Gastroesophageal sphincter (tissue), 4 donors: ENCODE data around the gene RNASE2. TPM values are rescaled to one million over a fixed set of nuclear protein-coding genes. Genes with fewer than 3 reads are reported as not detected.

Experiments used
- ATAC-seq: fragments of 150-250 bp; one replicate; pipeline ENCODE4 v1.9.1; 2016; ENCODE audit warnings: mild to moderate bottlenecking, moderate library complexity
- H3K27ac ChIP-seq, 4 donors: fragments of 200-600 bp; sonication (generic) in 3 of 4; 1 replicate in 3 of 4; 2 replicates in 1 of 4; pipeline ENCODE4 v1.5.1; 2016 to 2019
- H3K27me3 ChIP-seq: fragments of 200-600 bp; sonication (generic); one replicate; pipeline ENCODE4 v1.5.1; 2019
- H3K36me3 ChIP-seq, 2 donors: fragments of 200-600 bp; sonication (generic); one replicate each; pipeline ENCODE4 v1.5.1; 2019; ENCODE audit warnings: control low read depth in 1 of 2
- H3K4me1 ChIP-seq, 3 donors: fragments of 200-600 bp; sonication (generic); 1 replicate in 2 of 3; 2 replicates in 1 of 3; pipeline ENCODE4 v1.5.1; 2016 to 2019; ENCODE audit warnings: control low read depth in 2 of 3
- H3K4me3 ChIP-seq, 2 donors: fragments of 200-600 bp; sonication (generic); one replicate each; pipeline ENCODE4 v1.5.1; 2019; ENCODE audit warnings: mild to moderate bottlenecking in 1 of 2, moderate library complexity in 1 of 2
- H3K9me3 ChIP-seq, 3 donors: fragments of 200-600 bp; sonication (generic); one replicate each; pipeline ENCODE4 v1.5.1; 2017 to 2019; ENCODE audit warnings: control low read depth in 2 of 3
- CTCF ChIP-seq, 4 experiments: fragments of 200-600 bp in 2 of 4; fragments of 450-650 bp in 2 of 4; sonication (generic) in 1 of 4; IDR thresholded peaks; one replicate each; pipeline ENCODE4 v1.5.1; 2017 to 2019; ENCODE audit warnings: antibody characterized with exemption in 4 of 4, mild to moderate bottlenecking in 2 of 4, moderate library complexity in 2 of 4
- EP300 ChIP-seq: sonication (generic); formaldehyde crosslinking; IDR thresholded peaks from one replicate; pipeline ENCODE4 v1.6.1; 2017; ENCODE audit warnings: antibody characterized with exemption, mild to moderate bottlenecking
- POLR2A ChIP-seq, 2 donors: fragments of 450-650 bp; IDR thresholded peaks; one replicate each; pipeline ENCODE4 v1.6.1; 2017; ENCODE audit warnings: antibody characterized with exemption in 2 of 2, mild to moderate bottlenecking in 2 of 2, moderate library complexity in 1 of 2
- POLR2AphosphoS5 ChIP-seq: sonication (generic); formaldehyde crosslinking; IDR thresholded peaks from one replicate; pipeline ENCODE4 v1.6.1; 2017; ENCODE audit warnings: antibody characterized with exemption
- WGBS, 2 donors: methylation state at CpG; one replicate each; pipeline ENCODE4 v1.1.5; 2018; ENCODE audit warnings: low coverage in 1 of 2; 5-methylcytosine and 5-hydroxymethylcytosine counted together
- total RNA-seq, 4 donors: library from RNA; depleted of rRNA; stranded (reverse); fragments of >200 nt; gene quantifications; one replicate each; pipeline ENCODE4 v1.1.0, GENCODE V29; 2016

Gene RNASE2
- total RNA-seq, 4 donors from 2014 or later: 0.93 to 7.2 (median 1.8) TPM; not detected in 1

DNA sequence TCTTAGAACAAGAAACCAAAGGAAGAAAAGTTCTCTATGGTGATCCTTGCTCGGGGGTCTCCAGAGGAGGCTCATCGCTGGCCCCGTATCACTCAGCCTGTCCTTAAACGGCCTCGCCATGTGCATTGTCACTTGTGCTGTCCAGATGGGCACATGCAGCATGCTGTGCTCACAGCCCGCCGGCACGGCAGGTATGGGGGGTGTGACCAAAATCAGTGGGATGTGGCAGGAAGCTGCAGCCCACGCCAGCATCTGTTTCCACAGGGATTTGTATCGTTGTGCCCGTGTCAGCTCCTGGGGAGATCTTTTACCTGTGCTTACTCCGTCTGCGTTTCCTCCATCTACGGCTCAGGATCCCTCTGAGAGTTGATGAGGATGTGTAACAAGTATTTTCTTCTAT, 41.2 kb downstream of the RNASE2 start:
- 77 to 83% methylated on average over 7 to 10 of the region's 14 CpGs for WGBS, 2 donors

DNA sequence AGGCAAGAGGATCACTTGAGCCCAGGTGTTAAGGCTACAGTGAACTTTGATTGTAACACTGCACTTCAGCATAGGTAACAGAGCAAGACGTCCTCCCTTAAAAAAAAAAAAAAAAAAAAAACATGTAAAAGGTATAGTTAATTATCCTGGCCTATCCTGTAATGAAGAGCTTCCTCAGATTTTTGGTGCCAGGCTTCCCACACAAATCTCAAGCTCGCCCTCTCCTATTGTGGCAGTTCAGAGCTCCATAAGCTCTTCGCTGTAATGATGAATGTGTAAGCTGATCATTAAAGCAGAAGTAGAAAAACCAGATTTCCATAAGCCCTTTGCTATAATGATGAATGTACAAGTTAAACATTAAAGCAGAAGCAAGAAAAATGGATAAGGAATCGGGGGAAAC, 41.8 kb downstream of the RNASE2 start:
- Histone ChIP-seq H3K9me3 (no peaks in the 10 kb centered on the region), H3K27ac (no peak overlapping the region), H3K27me3 (no peaks in the 10 kb centered on the region), H3K36me3 (peaks cover 8 to 57% of the 10 kb centered on the region in 2 donors), H3K4me3 (no peak overlapping the region), H3K4me1 (peaks cover 0 to 5% (median 0%) of the 10 kb centered on the region in 3 donors)
- ATAC-seq: no peak
- no peak for TF ChIP-seq CTCF (IDR thresholded peaks at IDR 0.05)
- TF ChIP-seq POLR2AphosphoS5: no peak
- 44 to 45% methylated on average over 4 of the region's 4 CpGs for WGBS, 2 donors

More for the DNA sequence above, 41.2 kb downstream of the RNASE2 start:
- TF ChIP-seq POLR2A (IDR thresholded peaks at IDR 0.05) (no peak), POLR2AphosphoS5 (no peak), EP300 (no peak), CTCF (IDR thresholded peaks at IDR 0.05) (no peak)
- Histone ChIP-seq H3K4me3 (no peak overlapping the region), H3K36me3 (peaks cover 8 to 61% of the 10 kb centered on the region in 2 donors), H3K27me3 (no peaks in the 10 kb centered on the region), H3K9me3 (no peaks in the 10 kb centered on the region), H3K4me1 (peaks cover 0 to 11% (median 0%) of the 10 kb centered on the region in 3 donors), H3K27ac (no peak overlapping the region)
- no peak for ATAC-seq

GRCh38 chr14:20997564-20997963, 42.3 kb downstream of the RNASE2 start:
- 65 to 79% methylated on average over 6 of the region's 6 CpGs for WGBS, 2 donors

DNA sequence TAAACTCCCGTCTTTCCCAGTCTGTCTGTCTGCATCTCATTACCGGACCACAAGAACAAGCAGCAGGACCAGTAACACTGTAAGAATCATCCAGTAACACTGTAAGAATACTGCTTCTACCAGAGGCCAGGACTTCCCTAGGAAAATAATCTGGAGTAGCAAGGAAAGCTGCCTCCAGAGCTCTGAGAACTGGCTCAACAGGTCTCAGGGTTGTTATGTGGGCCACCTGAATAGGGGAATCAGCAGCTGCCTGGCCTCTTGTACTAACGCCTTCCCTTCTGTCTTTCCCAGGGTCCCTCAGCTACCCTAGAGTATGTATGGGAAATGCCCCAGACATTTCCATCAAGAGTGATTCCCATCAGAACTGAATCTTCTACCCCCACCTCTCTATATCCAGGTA, 42.9 kb downstream of the RNASE2 start:
- Histone ChIP-seq H3K27me3 (no peaks in the 10 kb centered on the region), H3K9me3 (no peaks in the 10 kb centered on the region), H3K27ac (no peak overlapping the region), H3K4me3 (no peak overlapping the region), H3K36me3 (peaks cover 8 to 46% of the 10 kb centered on the region in 2 donors), H3K4me1 (no peaks in the 10 kb centered on the region)
- WGBS, 2 donors: 54 to 80% methylated on average over 1 to 3 of the region's 3 CpGs
- no peak for ATAC-seq
- no peak for TF ChIP-seq CTCF (IDR thresholded peaks at IDR 0.05)
- no peak for TF ChIP-seq POLR2AphosphoS5
- no peak for TF ChIP-seq EP300
- TF ChIP-seq POLR2A (IDR thresholded peaks at IDR 0.05): no peak

More at GRCh38 chr14:20997564-20997963, 42.3 kb downstream of the RNASE2 start:
- TF ChIP-seq POLR2AphosphoS5 (no peak), EP300 (no peak), CTCF (IDR thresholded peaks at IDR 0.05) (no peak), POLR2A (IDR thresholded peaks at IDR 0.05) (no peak)
- peaks cover 0 to under 1% (median 0%) of the 10 kb centered on the region in 3 donors for H3K4me1 ChIP-seq
- H3K4me3 ChIP-seq: no peak overlapping the region
- peaks cover 8 to 52% of the 10 kb centered on the region in 2 donors for H3K36me3 ChIP-seq
- no peak for ATAC-seq
- H3K27me3 ChIP-seq: no peaks in the 10 kb centered on the region
- no peak overlapping the region for H3K27ac ChIP-seq
- no peaks in the 10 kb centered on the region for H3K9me3 ChIP-seq

DNA sequence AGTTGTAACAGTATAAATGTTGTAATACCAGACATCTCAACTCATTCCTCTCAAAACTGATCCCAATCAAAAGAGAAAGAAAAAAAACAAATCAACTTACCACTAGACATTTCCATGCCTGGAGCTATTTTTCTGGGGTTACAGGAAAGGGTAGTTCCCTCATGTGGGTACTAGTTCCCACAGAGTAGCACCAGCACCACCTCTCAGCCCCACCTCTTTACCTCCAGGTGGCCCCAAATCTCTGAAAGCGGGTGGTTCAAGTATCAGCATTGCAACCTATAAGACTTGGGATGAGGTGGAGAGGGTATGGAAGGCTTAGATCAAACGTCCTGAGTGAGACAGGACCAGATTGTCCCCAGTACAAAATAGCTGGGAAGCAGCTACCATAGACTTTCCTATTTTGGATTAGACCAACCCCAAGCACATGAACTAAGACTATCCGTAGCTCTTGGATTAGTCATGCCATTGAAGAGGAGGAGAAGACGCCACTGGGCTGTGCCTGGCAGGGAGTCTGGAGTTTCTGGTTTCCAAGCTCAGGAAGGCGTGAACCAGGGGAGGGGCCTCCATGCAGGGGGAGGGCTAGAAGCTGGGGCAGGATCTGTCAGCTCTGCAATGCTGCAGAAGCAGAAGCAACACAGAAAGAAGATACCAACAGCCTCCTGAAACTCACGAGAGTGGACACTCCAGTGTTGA, 43.5 kb downstream of the RNASE2 start, which contains the start of gene SLC39A2:
Gene SLC39A2, plus strand, starts transcription at position 620 of the 693 bp plus-strand sequence. CDS start 154 bp downstream, outside the sequence.
- no peak for TF ChIP-seq EP300
- TF ChIP-seq CTCF (IDR thresholded peaks at IDR 0.05): no peak
- no peak for TF ChIP-seq POLR2A (IDR thresholded peaks at IDR 0.05)
- TF ChIP-seq POLR2AphosphoS5: no peak
- H3K4me3 ChIP-seq: no peak within 1 kb of the TSS
- 27 to 28% methylated on average over 4 to 6 of the region's 6 CpGs for WGBS, 2 donors
- no peaks in the 10 kb centered on the region for H3K27me3 ChIP-seq
- H3K4me1 ChIP-seq: no peaks in the 10 kb centered on the region
- no peak within 1 kb of the TSS for H3K27ac ChIP-seq
- peaks cover 8 to 40% of the 10 kb centered on the region in 2 donors for H3K36me3 ChIP-seq
- no peaks in the 10 kb centered on the region for H3K9me3 ChIP-seq
- ATAC-seq: peak; percentile 85
